Keratinocyte (primary cell): ENCODE results near the gene KLK1. TPM values are rescaled to one million over a fixed set of nuclear protein-coding genes. Genes with fewer than 3 reads are reported as not detected.

ENCODE experiments used
- DNase-seq: peaks from one replicate; pipeline ENCODE4 v3.0.0-alpha.2; 2011; ENCODE audit warnings: low read depth, missing footprints, low spot score
- FAIRE-seq: peaks from 2 replicates; lab custom pipeline; 2011; peaks lifted over from hg19 to GRCh38; lab: Jason Lieb, UNC
- H2AFZ ChIP-seq: 2 replicates; pipeline ENCODE4 v1.6.0; 2012; ENCODE audit warnings: low read length, control low read depth, inconsistent platforms; ENCODE audit not compliant: control insufficient read depth
- H3K27ac ChIP-seq: 2 replicates; pipeline ENCODE4 v1.5.1; 2011; ENCODE audit warnings: low read length; ENCODE audit not compliant: control insufficient read depth, insufficient read depth
- H3K27me3 ChIP-seq: 3 replicates; pipeline ENCODE4 v1.6.0; 2011; ENCODE audit warnings: low read length; ENCODE audit not compliant: control insufficient read depth, insufficient read depth; ENCODE audit errors: extremely low read depth
- H3K36me3 ChIP-seq, 2 experiments: 2 replicates in 1 of 2; 3 replicates in 1 of 2; pipeline ENCODE4 v1.5.1; 2011; ENCODE audit warnings: low read length in 2 of 2, mild to moderate bottlenecking in 1 of 2; ENCODE audit not compliant: control insufficient read depth in 2 of 2, insufficient read depth in 2 of 2; ENCODE audit errors: extremely low read depth in 1 of 2
- H3K4me1 ChIP-seq: 3 replicates; pipeline ENCODE4 v1.5.1; 2011; ENCODE audit warnings: low read length; ENCODE audit not compliant: control insufficient read depth, insufficient read depth; ENCODE audit errors: extremely low read depth
- H3K4me2 ChIP-seq: 3 replicates; pipeline ENCODE4 v1.6.0; 2011; ENCODE audit warnings: low read depth, low read length; ENCODE audit not compliant: control insufficient read depth, insufficient read depth; ENCODE audit errors: extremely low read depth
- H3K4me3 ChIP-seq, 3 experiments: fragments of 200-600 bp in 1 of 3; sonication (generic) in 1 of 3; 2 replicates in 2 of 3; 3 replicates in 1 of 3; pipeline ENCODE4 v1.5.1; 2011 to 2016; ENCODE audit warnings: low read length in 3 of 3, mild to moderate bottlenecking in 3 of 3, control low read depth in 2 of 3, inconsistent platforms in 1 of 3, low read depth in 1 of 3, mixed read lengths in 1 of 3, mixed run types in 1 of 3, moderate library complexity in 1 of 3; ENCODE audit not compliant: control insufficient read depth in 2 of 3, insufficient read depth in 2 of 3; ENCODE audit errors: extremely low read depth in 1 of 3
- H3K79me2 ChIP-seq: 2 replicates; pipeline ENCODE4 v1.6.0; 2012; ENCODE audit warnings: low read length; ENCODE audit not compliant: control insufficient read depth, insufficient read depth
- H3K9ac ChIP-seq: 3 replicates; pipeline ENCODE4 v1.6.0; 2011; ENCODE audit warnings: low read length; ENCODE audit not compliant: control insufficient read depth, insufficient read depth; ENCODE audit errors: extremely low read depth
- H3K9me1 ChIP-seq: 3 replicates; pipeline ENCODE4 v1.6.0; 2011; ENCODE audit warnings: low read length; ENCODE audit not compliant: control insufficient read depth, insufficient read depth; ENCODE audit errors: extremely low read depth
- H3K9me3 ChIP-seq: 2 replicates; pipeline ENCODE4 v1.5.1; 2012; ENCODE audit warnings: low read depth, low read length; ENCODE audit not compliant: control insufficient read depth
- H4K20me1 ChIP-seq: 3 replicates; pipeline ENCODE4 v1.6.0; 2011; ENCODE audit warnings: low read length; ENCODE audit not compliant: control insufficient read depth, insufficient read depth; ENCODE audit errors: extremely low read depth
- CTCF ChIP-seq, 3 experiments: IDR thresholded peaks in 1 of 3; conservative IDR thresholded peaks in 1 of 3; optimal IDR thresholded peaks in 1 of 3; 2 replicates in 2 of 3; 3 replicates in 1 of 3; pipeline versions ENCODE3 to v1.5.1; 2011; ENCODE audit warnings: low read length in 3 of 3, mild to moderate bottlenecking in 3 of 3, moderate library complexity in 2 of 3, control low read depth in 1 of 3, inconsistent platforms in 1 of 3; ENCODE audit not compliant: insufficient read depth in 2 of 3; ENCODE audit errors: extremely low read depth in 1 of 3
- EZH2 ChIP-seq: IDR thresholded peaks from one replicate; pipeline ENCODE4 v1.6.1; 2012; ENCODE audit warnings: inconsistent platforms, mild to moderate bottlenecking, low read length, moderate library complexity
- dilution Hi-C: fragments of 300-500 bp; cut with MboI; formaldehyde crosslinking; loops from one replicate; pipeline ENCODE4 v1.7.0; 2020; ENCODE audit warnings: low sequenced_read_pairs; ENCODE audit not compliant: extremely low pct_ligation_motif_present
- polyA plus RNA-seq, 5 experiments: library from polyadenylated mRNA; depleted of rRNA in 3 of 5; stranded (reverse) in 3 of 5; stranded (forward) in 1 of 5; unstranded in 1 of 5; fragments of >200 nt; gene quantifications; 1 replicate in 1 of 5; 2 replicates in 3 of 5; 3 replicates in 1 of 5; pipeline versions ENCODE4 v1.2.1 to v1.2.3, GENCODE V29; 2011 to 2012; ENCODE audit warnings: missing spikeins in 2 of 5, low read depth in 1 of 5, low replicate concordance in 1 of 5

The KLK1 gene
- polyA plus RNA-seq, 1 donor (not counting 4 experiments of a cell fraction or from before 2014, with no cell fraction given) = 0.31 TPM

- no peak overlapping the region for H3K9ac ChIP-seq
- TF ChIP-seq EZH2 = no peak
- peak in 1 of 3 experiments; percentile 23 for TF ChIP-seq CTCF (optimal IDR thresholded peaks at IDR 0.05 in 1 of 3, IDR thresholded peaks at IDR 0.05 in 1 of 3, conservative IDR thresholded peaks at IDR 0.05 in 1 of 3; ENCODE audit: extremely low read depth in 1 of 3, insufficient read depth in 2 of 3, low read length in 3 of 3)
- no peak overlapping the region for H3K27ac ChIP-seq
- FAIRE-seq = no peak
- H3K9me1 ChIP-seq = no peaks in the 10 kb centered on the region
- H3K4me1 ChIP-seq = peaks cover 3% of the 10 kb centered on the region
- H3K4me2 ChIP-seq = no peak overlapping the region
- H3K27me3 ChIP-seq = no peaks in the 10 kb centered on the region
- no peak overlapping the region for H2AFZ ChIP-seq
- H3K79me2 ChIP-seq = peaks cover 31% of the 10 kb centered on the region
- peaks cover 42% of the 10 kb centered on the region for H4K20me1 ChIP-seq
- dilution Hi-C loops = no loop called here
- no peaks in the 10 kb centered on the region for H3K9me3 ChIP-seq
- no peak for DNase-seq
- no peak overlapping the region for H3K4me3 ChIP-seq
- peaks cover 21 to 37% of the 10 kb centered on the region in 2 experiments for H3K36me3 ChIP-seq
Observed at GRCh38 chr19:50796128-50796633, 27.4 kb downstream of the KLK1 start.

GRCh38 chr19:50795664-50796073 is 27.9 kb downstream of the KLK1 start:
- H3K4me3 ChIP-seq = no peak overlapping the region
- H3K36me3 ChIP-seq = peaks cover 21 to 37% of the 10 kb centered on the region in 2 experiments
- H2AFZ ChIP-seq = no peak overlapping the region
- H3K27me3 ChIP-seq = no peaks in the 10 kb centered on the region
- H3K9ac ChIP-seq = no peak overlapping the region
- H3K4me2 ChIP-seq = no peak overlapping the region
- no peak for FAIRE-seq
- H3K4me1 ChIP-seq = no peaks in the 10 kb centered on the region
- no peak for TF ChIP-seq EZH2
- no peak for TF ChIP-seq CTCF (optimal IDR thresholded peaks at IDR 0.05 in 1 of 3, IDR thresholded peaks at IDR 0.05 in 1 of 3, conservative IDR thresholded peaks at IDR 0.05 in 1 of 3; ENCODE audit: extremely low read depth in 1 of 3, insufficient read depth in 2 of 3, low read length in 3 of 3)
- H4K20me1 ChIP-seq = peaks cover 39% of the 10 kb centered on the region
- dilution Hi-C loops = no loop called here
- no peak for DNase-seq
- H3K9me1 ChIP-seq = no peaks in the 10 kb centered on the region
- no peak overlapping the region for H3K27ac ChIP-seq
- H3K9me3 ChIP-seq = no peaks in the 10 kb centered on the region
- H3K79me2 ChIP-seq = peaks cover 25% of the 10 kb centered on the region
